Left ventricle myocardium inferior (tissue), 1 donor: ENCODE results near the gene DAAM2. TPM values are rescaled to one million over a fixed set of nuclear protein-coding genes. Genes with fewer than 3 reads are reported as not detected.

ENCODE experiments used
- DNase-seq: peaks from one replicate; pipeline ENCODE4 v3.0.0-alpha.2; 2020
- H3K27ac ChIP-seq: fragments of 200-600 bp; replicated peaks from 2 replicates; pipeline ENCODE4 v1.8.0; 2021
- H3K27me3 ChIP-seq: fragments of 200-600 bp; 2 replicates; pipeline ENCODE4 v1.8.0; 2021; ENCODE audit warnings: low read depth
- H3K36me3 ChIP-seq: fragments of 200-600 bp; 2 replicates; pipeline ENCODE4 v1.8.0; 2021
- H3K4me1 ChIP-seq: fragments of 200-600 bp; 2 replicates; pipeline ENCODE4 v1.8.0; 2021
- H3K4me3 ChIP-seq: fragments of 200-600 bp; 2 replicates; pipeline ENCODE4 v1.8.0; 2021; ENCODE audit warnings: mild to moderate bottlenecking, moderate library complexity
- H3K9me3 ChIP-seq: fragments of 200-600 bp; replicated peaks from 2 replicates; pipeline ENCODE4 v1.8.0; 2021
- intact Hi-C: fragments of 100-400 bp; cut with micrococcal nuclease; formaldehyde crosslinking; loops from one replicate; pipeline ENCODE4 v1.11.0; 2022
- total RNA-seq: library from RNA; stranded (reverse); fragmentation: NEBNext Ultra II Directional; extraction: Animal tissue kit (Norgen Biotek cat#: 25700); gene quantifications from one replicate; pipeline ENCODE4 v1.2.1, GENCODE V29; 2021
- TF ChIP-seq, protein P1 (sequence below): fragments of 200-600 bp; IDR thresholded peaks from 2 replicates; pipeline ENCODE4 v1.8.0; 2021; ENCODE audit warnings: antibody characterized with exemption, mild to moderate bottlenecking, borderline replicate concordance
- donor health status: DM: no; HTN: yes; CAD: no; lungs with severe emphysema.

DAAM2 gene
- total RNA-seq, 1 donor from 2014 or later: 19.1 TPM

GRCh38 chr6:39851331-39851730 lies 59.2 kb downstream of the DAAM2 start:
- TF ChIP-seq, protein P1, sequence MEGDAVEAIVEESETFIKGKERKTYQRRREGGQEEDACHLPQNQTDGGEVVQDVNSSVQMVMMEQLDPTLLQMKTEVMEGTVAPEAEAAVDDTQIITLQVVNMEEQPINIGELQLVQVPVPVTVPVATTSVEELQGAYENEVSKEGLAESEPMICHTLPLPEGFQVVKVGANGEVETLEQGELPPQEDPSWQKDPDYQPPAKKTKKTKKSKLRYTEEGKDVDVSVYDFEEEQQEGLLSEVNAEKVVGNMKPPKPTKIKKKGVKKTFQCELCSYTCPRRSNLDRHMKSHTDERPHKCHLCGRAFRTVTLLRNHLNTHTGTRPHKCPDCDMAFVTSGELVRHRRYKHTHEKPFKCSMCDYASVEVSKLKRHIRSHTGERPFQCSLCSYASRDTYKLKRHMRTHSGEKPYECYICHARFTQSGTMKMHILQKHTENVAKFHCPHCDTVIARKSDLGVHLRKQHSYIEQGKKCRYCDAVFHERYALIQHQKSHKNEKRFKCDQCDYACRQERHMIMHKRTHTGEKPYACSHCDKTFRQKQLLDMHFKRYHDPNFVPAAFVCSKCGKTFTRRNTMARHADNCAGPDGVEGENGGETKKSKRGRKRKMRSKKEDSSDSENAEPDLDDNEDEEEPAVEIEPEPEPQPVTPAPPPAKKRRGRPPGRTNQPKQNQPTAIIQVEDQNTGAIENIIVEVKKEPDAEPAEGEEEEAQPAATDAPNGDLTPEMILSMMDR: no peak
- Histone ChIP-seq H3K4me3 (no peak overlapping the region), H3K9me3 (no peaks in the 10 kb centered on the region), H3K4me1 (peaks cover 87% of the 10 kb centered on the region), H3K27me3 (no peaks in the 10 kb centered on the region), H3K27ac (peak overlapping the region; percentile 69), H3K36me3 (peaks cover 3% of the 10 kb centered on the region)
- intact Hi-C loops: no loop called here
- DNase-seq: no peak

GRCh38 chr6:39852324-39852723 lies 60.1 kb downstream of the DAAM2 start:
- peaks cover 79% of the 10 kb centered on the region for H3K4me1 ChIP-seq
- intact Hi-C loops: no loop called here
- H3K27ac ChIP-seq: peak overlapping the region; percentile 69

GRCh38 chr6:39853604-39854003 lies 61.4 kb downstream of the DAAM2 start:
- H3K9me3 ChIP-seq: no peaks in the 10 kb centered on the region
- peaks cover 66% of the 10 kb centered on the region for H3K4me1 ChIP-seq
- H3K4me3 ChIP-seq: no peak overlapping the region
- H3K27me3 ChIP-seq: peaks cover 5% of the 10 kb centered on the region
- H3K27ac ChIP-seq: peak overlapping the region; percentile 69
- H3K36me3 ChIP-seq: peaks cover 23% of the 10 kb centered on the region
- no peak for DNase-seq
- intact Hi-C loops: no loop called here
- TF ChIP-seq, protein P1: no peak

More at GRCh38 chr6:39852324-39852723, 60.1 kb downstream of the DAAM2 start:
- Histone ChIP-seq H3K27me3 (no peaks in the 10 kb centered on the region), H3K36me3 (peaks cover 13% of the 10 kb centered on the region), H3K4me3 (no peak overlapping the region), H3K9me3 (no peaks in the 10 kb centered on the region)
- no peak for DNase-seq
- TF ChIP-seq, protein P1: no peak

- H3K27me3 ChIP-seq: peaks cover 5% of the 10 kb centered on the region
- DNase-seq: no peak
- peaks cover 55% of the 10 kb centered on the region for H3K4me1 ChIP-seq
- intact Hi-C loops: no loop called here
- no peak overlapping the region for H3K4me3 ChIP-seq
- no peaks in the 10 kb centered on the region for H3K9me3 ChIP-seq
- peaks cover 23% of the 10 kb centered on the region for H3K36me3 ChIP-seq
- H3K27ac ChIP-seq: peak overlapping the region; percentile 69
- TF ChIP-seq, protein P1: no peak
Measured at GRCh38 chr6:39855356-39855995, 63.3 kb downstream of the DAAM2 start.

DNA sequence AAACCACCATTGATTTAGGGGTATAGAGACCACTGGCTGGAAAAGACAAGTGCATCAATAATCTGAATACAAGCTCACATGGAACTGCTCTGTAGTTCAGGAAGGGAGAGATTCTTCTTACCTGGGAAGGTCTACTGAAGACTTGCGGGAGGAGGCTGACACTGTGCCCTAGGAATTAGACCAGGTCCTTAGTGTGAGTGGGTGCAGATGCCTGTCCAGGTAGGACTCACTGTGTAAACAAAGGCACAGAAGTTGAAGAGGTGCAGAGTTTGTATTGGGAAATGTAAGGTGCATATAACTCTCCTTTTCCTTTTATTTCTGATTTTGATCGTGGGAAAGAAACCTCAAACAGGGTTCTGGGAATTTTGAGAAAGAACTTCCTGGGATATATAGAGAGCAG lies 66.8 kb downstream of the DAAM2 start:
- intact Hi-C loops: no loop called here
- Histone ChIP-seq H3K4me3 (no peak overlapping the region), H3K9me3 (no peaks in the 10 kb centered on the region), H3K27me3 (peaks cover 5% of the 10 kb centered on the region), H3K27ac (peak overlapping the region; percentile 36), H3K36me3 (peaks cover 30% of the 10 kb centered on the region), H3K4me1 (peaks cover 37% of the 10 kb centered on the region)
- no peak for DNase-seq
- TF ChIP-seq, protein P1: no peak
